K562 (cell line): ENCODE results near the gene TEX54. TPM values are rescaled to one million over a fixed set of nuclear protein-coding genes. Genes with fewer than 3 reads are reported as not detected.

ENCODE experiments used
- CBFA2T3 ChIP-seq: fragments of 450-650 bp; IDR thresholded peaks from 2 replicates; pipeline ENCODE4 v1.6.1; 2017
- CBX3 ChIP-seq, 2 experiments: IDR thresholded peaks; 1 replicate in 1 of 2; 2 replicates in 1 of 2; pipeline ENCODE4 v1.6.1; 2012; ENCODE audit warnings: inconsistent platforms in 2 of 2, low read length in 2 of 2, borderline replicate concordance in 1 of 2, control low read depth in 1 of 2
- ID3 ChIP-seq, 2 experiments: fragments of 250-450 bp in 1 of 2; fragments of 450-650 bp in 1 of 2; sonication (Bioruptor Pico) in 1 of 2; IDR thresholded peaks; 2 replicates each; pipeline versions ENCODE4 v1.6.1 to v1.8.0; 2016 to 2021; ENCODE audit warnings: mild to moderate bottlenecking in 2 of 2, moderate library complexity in 2 of 2, missing compliant biosample characterization in 1 of 2, missing genetic modification characterization in 1 of 2
- ILK ChIP-seq: fragments of 450-650 bp; IDR thresholded peaks from 2 replicates; pipeline ENCODE4 v1.6.1; 2016; ENCODE audit warnings: missing genetic modification characterization, low read depth, mild to moderate bottlenecking, missing compliant biosample characterization, moderate library complexity, borderline replicate concordance
- NR2C2 ChIP-seq, 2 experiments: fragments of 200-800 bp in 1 of 2; sonication (Bioruptor generic) in 1 of 2; sonication (generic) in 1 of 2; formaldehyde crosslinking in 1 of 2; IDR thresholded peaks; 2 replicates each; pipeline versions ENCODE4 v1.6.1 to v1.8.0; 2016 to 2022; ENCODE audit warnings: mild to moderate bottlenecking in 1 of 2, missing compliant biosample characterization in 1 of 2, missing genetic modification characterization in 1 of 2, missing genetic modification reagents in 1 of 2
- TFE3 ChIP-seq: fragments of 450-650 bp; formaldehyde crosslinking; IDR thresholded peaks from 2 replicates; pipeline ENCODE4 v1.4.0; 2020; ENCODE audit warnings: mild to moderate bottlenecking, mixed read lengths
- ZBED1 ChIP-seq: IDR thresholded peaks from 2 replicates; pipeline ENCODE4 v1.6.1; 2014
- ZBTB1 ChIP-seq: sonication (generic); formaldehyde crosslinking; IDR thresholded peaks from 2 replicates; pipeline ENCODE4 v1.8.1; 2023; ENCODE audit warnings: missing genetic modification reagents, low read depth, mild to moderate bottlenecking, borderline replicate concordance
- ZFP30 ChIP-seq: fragments of 250-450 bp; sonication (Bioruptor Pico); IDR thresholded peaks from 2 replicates; pipeline ENCODE4 v1.8.0; 2022; ENCODE audit warnings: moderate library complexity, mild to moderate bottlenecking, inconsistent platforms, borderline replicate concordance
- ZNF146 ChIP-seq: IDR thresholded peaks from one replicate; pipeline ENCODE4 v1.6.1; 2018; ENCODE audit warnings: missing compliant biosample characterization; ENCODE audit not compliant: unreplicated experiment
- ZNF174 ChIP-seq: fragments of 250-450 bp; sonication (Bioruptor Pico); IDR thresholded peaks from 2 replicates; pipeline ENCODE4 v1.4.0; 2020; ENCODE audit warnings: mild to moderate bottlenecking
- ZNF318 ChIP-seq, 2 experiments: fragments of 450-650 bp; IDR thresholded peaks; 2 replicates each; pipeline ENCODE4 v1.6.1; 2016; ENCODE audit warnings: mild to moderate bottlenecking in 2 of 2, borderline replicate concordance in 1 of 2, low read depth in 1 of 2, moderate library complexity in 1 of 2
- ZZZ3 ChIP-seq: fragments of 450-650 bp; IDR thresholded peaks from 2 replicates; pipeline ENCODE4 v1.6.1; 2016; ENCODE audit warnings: antibody characterized with exemption, mild to moderate bottlenecking, moderate library complexity
- polyA plus RNA-seq, 8 experiments: library from polyadenylated mRNA; depleted of rRNA in 4 of 8; stranded (reverse) in 5 of 8; unstranded in 3 of 8; fragments of >200 nt; fragmentation: Nextera tagmentation in 2 of 8; fragmentation: Illumina TruSeq in 1 of 8; extraction: Ambion mirVana in 2 of 8; extraction: Trizol in 1 of 8; gene quantifications; 2 replicates each; pipeline versions ENCODE4 v1.2.1 to v1.2.3, GENCODE V29; 2011 to 2014; ENCODE audit warnings: inconsistent platforms in 1 of 8, missing spikeins in 1 of 8
- total RNA-seq, 7 experiments: library from RNA; depleted of rRNA in 6 of 7; stranded (reverse); fragments of >200 nt in 6 of 7; fragmentation: Illumina TruSeq in 2 of 7; extraction: Trizol in 2 of 7; gene quantifications; 2 replicates each; pipeline versions ENCODE4 v1.2.1 to v1.2.3, GENCODE V29; 2011 to 2021; ENCODE audit warnings: low replicate concordance in 1 of 7

The TEX54 gene
- total and polyA plus RNA-seq, 9 of the 15 experiments (the other 6 are each of a cell fraction or from before 2014, with no cell fraction given): not detected

GRCh38 chr11:62841361-62842170, 8.9 kb upstream of the TEX54 start (continued):
- peak; percentile 89 for TF ChIP-seq NR2C2 (CRISPR knock-in tag; IDR thresholded peaks at IDR 0.05)
- TF ChIP-seq NR2C2 (tag; IDR thresholded peaks at IDR 0.05): peak; percentile 81; the same call in 1 of the 2 replicates
- peak in 1 of 2 experiments; percentile 100; a peak in 2 of 4 replicates for TF ChIP-seq ZNF318 (IDR thresholded peaks at IDR 0.05; ENCODE audit: borderline replicate concordance in 1 of 2, low read depth in 1 of 2)
- peak; percentile 91 for TF ChIP-seq TFE3 (CRISPR knock-in tag)
- TF ChIP-seq ZBED1: peak; percentile 100
- peak; percentile 70 for TF ChIP-seq CBFA2T3
- peak; percentile 72 for TF ChIP-seq ID3 (CRISPR knock-in tag; IDR thresholded peaks at IDR 0.05)
- peak; percentile 94 for TF ChIP-seq ID3 (tag; IDR thresholded peaks at IDR 0.05)
- TF ChIP-seq ZZZ3: peak; percentile 81
- peak in 1 of 2 experiments; percentile 93; a peak in 2 of 3 replicates for TF ChIP-seq CBX3 (IDR thresholded peaks at IDR 0.05; ENCODE audit: borderline replicate concordance in 1 of 2, low read length in 2 of 2)
- peak; percentile 100; the same call in 1 of the 2 replicates for TF ChIP-seq ZFP30 (CRISPR knock-in tag)
- peak; percentile 69; the same call in 1 of the 2 replicates for TF ChIP-seq ZBTB1
- TF ChIP-seq ILK (tag): no peak
- TF ChIP-seq ZNF146 (CRISPR knock-in tag): no peak
- TF ChIP-seq ZNF174: peak; percentile 98
